Psoas muscle (tissue), 8 donors: Measurements from ENCODE around the gene PLCD1. TPM values are rescaled to one million over a fixed set of nuclear protein-coding genes. Genes with fewer than 3 reads are reported as not detected.

ENCODE experiments used
- ATAC-seq, 4 donors: fragments of 200-7000 bp; cut with Tn5 transposase; one replicate each; pipeline ENCODE4 v1.9.1; 2020; ENCODE audit warnings: moderate library complexity in 3 of 4, mild to moderate bottlenecking in 2 of 4
- DNase-seq, 2 donors: peaks; one replicate each; pipeline ENCODE4 v3.0.0-alpha.2; 2020
- H3K27ac ChIP-seq: fragments of 200-600 bp; one replicate; pipeline ENCODE4 v1.8.0; 2022
- H3K27me3 ChIP-seq, 3 donors: fragments of 200-600 bp in 1 of 3; one replicate each; pipeline versions ENCODE4 v1.6.1 to v1.8.0; 2013 to 2022; ENCODE audit warnings: low read length in 2 of 3, mild to moderate bottlenecking in 2 of 3, moderate library complexity in 1 of 3; ENCODE audit not compliant: insufficient read depth in 3 of 3
- H3K36me3 ChIP-seq, 2 donors: fragments of 200-600 bp in 1 of 2; one replicate each; pipeline versions ENCODE4 v1.6.1 to v1.8.0; 2013 to 2022; ENCODE audit warnings: low read depth in 1 of 2, mild to moderate bottlenecking in 1 of 2, moderate library complexity in 1 of 2; ENCODE audit not compliant: insufficient read depth in 1 of 2
- H3K4me1 ChIP-seq: fragments of 200-600 bp; one replicate; pipeline ENCODE4 v1.8.0; 2022
- H3K4me3 ChIP-seq: fragments of 200-600 bp; one replicate; pipeline ENCODE4 v1.8.0; 2022; ENCODE audit warnings: mild to moderate bottlenecking
- H3K9me3 ChIP-seq: fragments of 200-600 bp; one replicate; pipeline ENCODE4 v1.8.0; 2022
- WGBS, 3 donors: extraction: QIAGEN DNeasy Blood & Tissue Kit; methylation state at CpG; one replicate each; pipeline versions ENCODE4 v1.1.6 to v1.1.7; 2013; 5-methylcytosine and 5-hydroxymethylcytosine counted together
- intact Hi-C, 2 donors: fragments of 100-400 bp; cut with DNase I; formaldehyde crosslinking; loops; one replicate each; pipeline versions ENCODE4 v1.11.0 to v1.14.2; 2022
- polyA plus RNA-seq, 3 donors: library from polyadenylated mRNA; stranded (reverse); fragments of 200-250 nt; gene quantifications; one replicate each; pipeline ENCODE4 v1.2.3, GENCODE V29; 2013
- total RNA-seq, 4 donors: library from RNA; stranded (reverse); fragmentation: NEBNext Ultra II Directional in 2 of 4; extraction: Animal tissue kit (Norgen Biotek cat#: 25700) in 2 of 4; gene quantifications; one replicate each; pipeline versions ENCODE4 v1.2.1 to v1.2.4, GENCODE V29; 2021 to 2023
- TF ChIP-seq, protein P1 (sequence below): fragments of 200-600 bp; IDR thresholded peaks from one replicate; pipeline ENCODE4 v1.8.0; 2022; ENCODE audit warnings: antibody characterized with exemption
- donor health status: healthy with polysubstance abuse.
- donor health status: DM: no; HTN: no; CAD: no; lungs with moderate emphysema.
- donor health status: Bipolar disorder and iron deficiency.
- donor health status: healthy.
- donor health status: DM: yes; HTN: yes; CAD: no.
- donor health status: DM: no; HTN: no; CAD: no.
- donor health status: DM: no; HTN: no; CAD: no.
- donor health status: DM: yes; HTN: yes; CAD: no.

Gene PLCD1
- total and polyA plus RNA-seq, 7 donors: 2.4 to 7.9 (median 4.8) TPM

GRCh38 chr3:37971467-37971866, 58.0 kb downstream of the PLCD1 start:
- Histone ChIP-seq H3K36me3 (peaks cover 0 to 9% of the 10 kb centered on the region in 2 donors), H3K27ac (no peak overlapping the region), H3K27me3 (no peaks in the 10 kb centered on the region), H3K4me3 (no peak overlapping the region), H3K4me1 (no peaks in the 10 kb centered on the region), H3K9me3 (no peaks in the 10 kb centered on the region)
- DNase-seq (no peak), ATAC-seq (no peak)
- intact Hi-C loops: no loop called here
- TF ChIP-seq, protein P1, sequence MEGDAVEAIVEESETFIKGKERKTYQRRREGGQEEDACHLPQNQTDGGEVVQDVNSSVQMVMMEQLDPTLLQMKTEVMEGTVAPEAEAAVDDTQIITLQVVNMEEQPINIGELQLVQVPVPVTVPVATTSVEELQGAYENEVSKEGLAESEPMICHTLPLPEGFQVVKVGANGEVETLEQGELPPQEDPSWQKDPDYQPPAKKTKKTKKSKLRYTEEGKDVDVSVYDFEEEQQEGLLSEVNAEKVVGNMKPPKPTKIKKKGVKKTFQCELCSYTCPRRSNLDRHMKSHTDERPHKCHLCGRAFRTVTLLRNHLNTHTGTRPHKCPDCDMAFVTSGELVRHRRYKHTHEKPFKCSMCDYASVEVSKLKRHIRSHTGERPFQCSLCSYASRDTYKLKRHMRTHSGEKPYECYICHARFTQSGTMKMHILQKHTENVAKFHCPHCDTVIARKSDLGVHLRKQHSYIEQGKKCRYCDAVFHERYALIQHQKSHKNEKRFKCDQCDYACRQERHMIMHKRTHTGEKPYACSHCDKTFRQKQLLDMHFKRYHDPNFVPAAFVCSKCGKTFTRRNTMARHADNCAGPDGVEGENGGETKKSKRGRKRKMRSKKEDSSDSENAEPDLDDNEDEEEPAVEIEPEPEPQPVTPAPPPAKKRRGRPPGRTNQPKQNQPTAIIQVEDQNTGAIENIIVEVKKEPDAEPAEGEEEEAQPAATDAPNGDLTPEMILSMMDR: no peak

DNA sequence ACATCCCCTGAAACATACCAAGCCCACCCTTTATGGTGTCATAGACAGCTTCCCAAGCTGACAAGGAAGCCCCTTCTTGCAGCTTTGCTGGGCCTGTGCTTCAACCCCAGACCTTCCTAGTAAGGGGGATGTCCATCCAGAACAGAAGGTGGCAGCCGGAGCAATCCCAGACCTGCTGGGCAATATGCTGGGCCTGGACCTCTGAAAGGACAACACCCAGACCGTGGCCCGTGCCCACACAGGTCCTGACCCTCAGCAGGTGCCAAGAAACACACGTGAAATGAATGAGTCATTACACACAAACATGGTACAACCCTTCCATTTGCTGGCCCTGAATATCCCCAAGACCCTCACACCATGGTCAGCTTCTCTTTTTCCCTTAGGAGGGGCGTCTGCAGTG, 58.6 kb downstream of the PLCD1 start:
- H3K4me1 ChIP-seq: no peaks in the 10 kb centered on the region
- DNase-seq (no peak), ATAC-seq (no peak)
- H3K9me3 ChIP-seq: no peaks in the 10 kb centered on the region
- TF ChIP-seq, protein P1: no peak
- intact Hi-C loops: no loop called here
- no peak overlapping the region for H3K27ac ChIP-seq
- H3K4me3 ChIP-seq: no peak overlapping the region
- 84 to 90% (median 86%) methylated on average over 5 of the region's 5 CpGs for WGBS, 3 donors
- H3K36me3 ChIP-seq: peaks cover 0 to 2% of the 10 kb centered on the region in 2 donors
- H3K27me3 ChIP-seq: no peaks in the 10 kb centered on the region

DNA sequence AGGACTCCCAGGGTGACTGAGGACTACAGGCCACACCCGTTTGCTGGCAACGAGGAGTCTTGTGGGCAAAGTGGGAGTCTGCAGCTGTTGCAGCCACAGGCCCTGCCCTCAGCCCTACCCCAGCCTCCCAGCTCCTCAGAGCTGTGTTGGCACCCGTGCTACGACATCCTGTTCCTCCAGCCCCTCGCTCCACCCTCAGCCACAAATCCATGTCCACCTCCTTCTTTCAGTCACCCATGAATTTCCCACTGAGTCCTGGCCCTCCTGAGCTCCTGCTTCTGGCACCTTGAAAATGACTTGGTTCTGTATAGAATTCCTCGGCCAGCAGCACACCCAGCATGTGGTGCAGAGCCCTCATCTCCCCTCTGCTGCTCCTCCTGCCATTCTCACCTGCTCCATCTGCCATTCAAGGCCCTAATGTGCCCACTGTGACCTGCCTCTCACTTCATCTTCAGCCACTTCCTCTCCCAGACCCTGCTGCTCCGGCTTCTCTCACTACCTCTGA, 59.8 kb downstream of the PLCD1 start:
- TF ChIP-seq, protein P1: no peak
- 41 to 59% (median 43%) methylated on average over 7 of the region's 7 CpGs for WGBS, 3 donors
- H3K27ac ChIP-seq: no peak overlapping the region
- H3K4me3 ChIP-seq: no peak overlapping the region
- intact Hi-C loops: no loop called here
- ATAC-seq (peak; percentile 34 to 65 (median 49)), DNase-seq (no peak)
- no peaks in the 10 kb centered on the region for H3K36me3 ChIP-seq
- no peaks in the 10 kb centered on the region for H3K4me1 ChIP-seq
- no peaks in the 10 kb centered on the region for H3K9me3 ChIP-seq
- no peaks in the 10 kb centered on the region for H3K27me3 ChIP-seq

GRCh38 chr3:37968813-37969595, 60.4 kb downstream of the PLCD1 start:
- no peak overlapping the region for H3K4me3 ChIP-seq
- no peaks in the 10 kb centered on the region for H3K27me3 ChIP-seq
- ATAC-seq (peak; percentile 21 to 44 (median 30)), DNase-seq (peak in 1 of 2 donors; percentile 48)
- intact Hi-C loops: no loop called here
- H3K4me1 ChIP-seq: peaks cover 5% of the 10 kb centered on the region
- TF ChIP-seq, protein P1: no peak
- WGBS, 3 donors: 31 to 41% (median 31%) methylated on average over 15 of the region's 15 CpGs
- H3K36me3 ChIP-seq: no peaks in the 10 kb centered on the region
- H3K27ac ChIP-seq: peak overlapping the region; percentile 7
- H3K9me3 ChIP-seq: no peaks in the 10 kb centered on the region
